Chondrocyte (in vitro differentiated cells): ENCODE data around the gene LIMD2. TPM values are rescaled to one million over a fixed set of nuclear protein-coding genes. Genes with fewer than 3 reads are reported as not detected.

Experiments used
- DNase-seq: peaks from one replicate; pipeline ENCODE4 v3.0.0; 2021; ENCODE audit warnings: mixed read lengths, low spot score
- H3K27ac Mint-ChIP-seq: one replicate; pipeline ENCODE4 v1.8.0; 2021; ENCODE audit warnings: mild to moderate bottlenecking, moderate library complexity, mixed read lengths; ENCODE audit not compliant: unreplicated experiment
- H3K27me3 Mint-ChIP-seq: 2 replicates; pipeline ENCODE4 v1.8.0; 2021; ENCODE audit warnings: low read depth, mixed read lengths
- H3K36me3 Mint-ChIP-seq: 2 replicates; pipeline ENCODE4 v1.8.0; 2021; ENCODE audit warnings: low read depth, mixed read lengths
- H3K4me1 Mint-ChIP-seq: 2 replicates; pipeline ENCODE4 v1.8.0; 2021; ENCODE audit warnings: low read depth, mild to moderate bottlenecking, mixed read lengths
- H3K4me3 Mint-ChIP-seq: one replicate; pipeline ENCODE4 v1.8.0; 2021; ENCODE audit warnings: mild to moderate bottlenecking, moderate library complexity, mixed read lengths; ENCODE audit not compliant: unreplicated experiment
- H3K9me3 Mint-ChIP-seq: 2 replicates; pipeline ENCODE4 v1.8.0; 2021; ENCODE audit warnings: low read depth, mixed read lengths
- total RNA-seq: library from RNA; stranded (reverse); gene quantifications from 3 replicates; pipeline ENCODE4 v1.2.1, GENCODE V29; 2021
- TF ChIP-seq, protein P1 (sequence below): fragments of 200-600 bp; sonication (generic); IDR thresholded peaks from 2 replicates; pipeline ENCODE4 v1.5.0; 2021; ENCODE audit warnings: antibody characterized with exemption, mild to moderate bottlenecking, moderate library complexity

Gene LIMD2
- total RNA-seq, 1 donor from 2014 or later = 32.2 TPM

DNA sequence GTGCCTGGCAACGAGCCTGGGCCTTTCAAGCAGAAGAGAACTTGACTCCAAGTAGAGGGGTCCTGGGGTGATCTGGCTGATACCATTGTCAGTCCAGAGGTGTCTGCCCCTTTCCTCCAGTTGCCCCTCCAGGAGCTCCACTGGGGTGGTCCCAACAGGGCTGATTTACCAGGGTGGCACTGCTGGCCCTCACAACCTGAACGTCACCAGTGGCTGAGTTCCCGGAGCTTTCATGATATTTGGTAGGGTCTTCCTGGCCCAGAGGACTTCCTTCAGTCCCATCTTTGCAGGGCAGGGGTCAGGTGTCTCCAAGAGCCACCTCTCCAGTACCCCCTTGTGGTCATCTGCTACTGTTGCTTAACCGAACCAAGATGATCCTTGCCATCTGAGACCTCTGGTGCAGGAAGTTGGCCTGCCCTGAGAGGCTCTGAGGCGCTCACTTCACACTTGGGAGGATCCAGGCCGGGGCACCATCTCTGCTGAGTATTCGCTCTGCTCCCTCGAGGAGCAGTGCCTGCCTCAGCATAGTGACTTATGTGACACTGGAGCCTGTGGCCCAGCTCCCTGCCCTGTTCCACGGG is 3.5 kb downstream of the LIMD2 start:
- H3K27ac Mint-ChIP-seq = no peak overlapping the region
- H3K4me3 Mint-ChIP-seq = no peak overlapping the region
- H3K27me3 Mint-ChIP-seq = no peaks in the 10 kb centered on the region
- H3K36me3 Mint-ChIP-seq = peaks cover 1% of the 10 kb centered on the region
- H3K9me3 Mint-ChIP-seq = no peaks in the 10 kb centered on the region
- TF ChIP-seq, protein P1, sequence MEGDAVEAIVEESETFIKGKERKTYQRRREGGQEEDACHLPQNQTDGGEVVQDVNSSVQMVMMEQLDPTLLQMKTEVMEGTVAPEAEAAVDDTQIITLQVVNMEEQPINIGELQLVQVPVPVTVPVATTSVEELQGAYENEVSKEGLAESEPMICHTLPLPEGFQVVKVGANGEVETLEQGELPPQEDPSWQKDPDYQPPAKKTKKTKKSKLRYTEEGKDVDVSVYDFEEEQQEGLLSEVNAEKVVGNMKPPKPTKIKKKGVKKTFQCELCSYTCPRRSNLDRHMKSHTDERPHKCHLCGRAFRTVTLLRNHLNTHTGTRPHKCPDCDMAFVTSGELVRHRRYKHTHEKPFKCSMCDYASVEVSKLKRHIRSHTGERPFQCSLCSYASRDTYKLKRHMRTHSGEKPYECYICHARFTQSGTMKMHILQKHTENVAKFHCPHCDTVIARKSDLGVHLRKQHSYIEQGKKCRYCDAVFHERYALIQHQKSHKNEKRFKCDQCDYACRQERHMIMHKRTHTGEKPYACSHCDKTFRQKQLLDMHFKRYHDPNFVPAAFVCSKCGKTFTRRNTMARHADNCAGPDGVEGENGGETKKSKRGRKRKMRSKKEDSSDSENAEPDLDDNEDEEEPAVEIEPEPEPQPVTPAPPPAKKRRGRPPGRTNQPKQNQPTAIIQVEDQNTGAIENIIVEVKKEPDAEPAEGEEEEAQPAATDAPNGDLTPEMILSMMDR = peak; percentile 70
- DNase-seq = no peak
- peaks cover 8% of the 10 kb centered on the region for H3K4me1 Mint-ChIP-seq

DNA sequence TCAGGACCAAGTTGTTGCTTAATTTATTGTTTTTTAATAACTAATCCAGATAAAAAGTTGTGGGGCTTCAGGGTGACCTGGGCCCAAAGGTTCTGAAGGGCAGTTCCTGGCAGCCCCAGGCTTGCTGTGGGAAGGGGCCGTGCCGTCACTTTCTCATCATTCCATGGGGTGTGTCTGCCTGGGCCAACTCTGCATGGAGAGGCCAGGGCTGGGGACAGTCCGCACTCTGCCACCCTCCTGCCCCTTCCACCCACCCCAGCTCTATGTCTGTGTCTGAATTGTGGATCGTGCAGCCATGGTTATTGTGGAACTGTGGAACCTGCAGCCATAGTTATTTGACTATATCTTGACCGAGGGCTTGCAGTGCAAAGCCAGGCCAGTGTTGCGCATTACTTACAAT is 4.0 kb downstream of the LIMD2 start:
- DNase-seq = no peak
- Mint-ChIP-seq H3K4me1 (peaks cover 3% of the 10 kb centered on the region), H3K36me3 (peaks cover 4% of the 10 kb centered on the region), H3K4me3 (no peak overlapping the region), H3K27me3 (no peaks in the 10 kb centered on the region), H3K27ac (no peak overlapping the region), H3K9me3 (no peaks in the 10 kb centered on the region)
- TF ChIP-seq, protein P1 = no peak

DNA sequence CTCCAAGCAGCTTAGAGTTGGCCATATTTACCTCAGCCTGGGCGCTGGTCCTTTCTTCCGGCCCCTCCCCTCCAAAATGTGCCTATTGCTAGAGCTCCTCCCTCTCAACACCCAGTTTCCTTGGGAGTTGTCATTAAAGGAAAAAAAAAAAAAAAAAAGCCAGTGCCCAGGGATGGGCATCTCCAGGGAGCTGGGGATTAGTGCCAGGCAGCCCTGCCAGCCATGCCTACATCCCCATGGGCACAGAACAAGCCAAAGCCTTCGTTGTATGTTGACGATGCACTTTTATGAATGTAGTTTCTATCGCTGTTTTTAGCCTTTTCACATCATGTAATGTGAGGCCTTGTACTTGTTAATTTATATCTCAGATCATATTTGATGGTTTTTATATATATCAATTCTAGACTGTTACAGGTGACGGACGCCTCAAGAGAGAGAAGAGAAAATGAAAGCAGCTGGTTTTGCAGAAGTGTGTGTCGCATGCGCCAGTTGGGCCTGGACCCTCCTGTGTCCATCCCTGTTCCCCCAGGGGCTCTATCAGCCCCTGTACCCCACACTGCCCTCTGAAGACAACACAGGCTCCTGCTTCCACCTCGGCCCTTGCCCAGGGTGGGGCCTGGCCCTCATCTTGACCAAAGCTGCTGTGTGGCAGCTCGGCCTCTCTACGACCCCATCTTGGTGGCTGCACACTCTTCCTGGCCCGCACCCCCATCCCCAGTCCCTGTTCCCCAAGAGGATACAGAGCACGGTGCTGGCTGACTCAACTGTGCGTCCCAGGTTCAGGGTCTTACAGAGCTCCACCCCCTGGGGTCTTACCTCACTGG is 4.8 kb downstream of the LIMD2 start:
- no peak overlapping the region for H3K4me3 Mint-ChIP-seq
- no peaks in the 10 kb centered on the region for H3K9me3 Mint-ChIP-seq
- no peak for DNase-seq
- TF ChIP-seq, protein P1 = no peak
- H3K27ac Mint-ChIP-seq = no peak overlapping the region
- no peaks in the 10 kb centered on the region for H3K27me3 Mint-ChIP-seq
- peaks cover 6% of the 10 kb centered on the region for H3K36me3 Mint-ChIP-seq
- H3K4me1 Mint-ChIP-seq = peaks cover 3% of the 10 kb centered on the region

DNA sequence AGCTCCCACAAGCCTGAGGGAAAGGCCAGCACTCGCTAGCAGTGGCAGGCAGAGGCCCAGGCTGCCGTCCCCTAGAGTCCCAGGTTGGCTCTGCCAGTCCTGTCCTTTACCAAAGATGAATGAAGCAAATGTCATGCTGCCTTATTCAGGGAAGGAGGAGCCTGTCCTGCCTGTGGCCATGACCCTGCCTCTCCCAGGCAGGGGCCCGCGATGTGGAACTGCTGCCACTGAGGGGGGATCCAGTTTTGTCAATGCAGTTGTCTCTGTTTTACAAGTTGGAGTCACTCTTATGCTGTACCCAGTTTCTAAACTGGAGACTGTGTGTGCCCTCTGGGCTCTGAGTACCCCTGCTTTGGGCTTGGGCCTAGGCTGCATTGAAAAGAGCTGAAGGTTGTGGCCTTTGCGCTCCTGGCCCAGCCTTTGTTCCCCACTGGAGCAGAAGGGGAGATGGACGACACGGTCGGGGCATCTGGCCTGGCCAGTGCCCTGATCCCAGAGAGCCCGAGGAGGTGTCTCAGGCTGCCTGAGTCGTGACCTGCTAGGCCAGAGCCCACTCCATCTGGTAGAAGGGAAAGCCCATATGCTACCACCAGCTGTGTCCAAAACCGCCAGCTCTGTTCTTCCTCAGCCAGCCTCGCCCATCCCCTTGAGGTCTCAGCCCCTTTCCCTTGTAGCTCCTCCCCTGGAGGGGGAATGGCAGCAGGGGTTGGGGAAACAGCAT is 5.5 kb downstream of the LIMD2 start:
- no peaks in the 10 kb centered on the region for H3K27me3 Mint-ChIP-seq
- H3K36me3 Mint-ChIP-seq = peaks cover 6% of the 10 kb centered on the region
- TF ChIP-seq, protein P1 = no peak
- no peak for DNase-seq
- no peaks in the 10 kb centered on the region for H3K9me3 Mint-ChIP-seq
- H3K27ac Mint-ChIP-seq = peak overlapping the region; percentile 32
- H3K4me3 Mint-ChIP-seq = no peak overlapping the region
- H3K4me1 Mint-ChIP-seq = peaks cover 3% of the 10 kb centered on the region

DNA sequence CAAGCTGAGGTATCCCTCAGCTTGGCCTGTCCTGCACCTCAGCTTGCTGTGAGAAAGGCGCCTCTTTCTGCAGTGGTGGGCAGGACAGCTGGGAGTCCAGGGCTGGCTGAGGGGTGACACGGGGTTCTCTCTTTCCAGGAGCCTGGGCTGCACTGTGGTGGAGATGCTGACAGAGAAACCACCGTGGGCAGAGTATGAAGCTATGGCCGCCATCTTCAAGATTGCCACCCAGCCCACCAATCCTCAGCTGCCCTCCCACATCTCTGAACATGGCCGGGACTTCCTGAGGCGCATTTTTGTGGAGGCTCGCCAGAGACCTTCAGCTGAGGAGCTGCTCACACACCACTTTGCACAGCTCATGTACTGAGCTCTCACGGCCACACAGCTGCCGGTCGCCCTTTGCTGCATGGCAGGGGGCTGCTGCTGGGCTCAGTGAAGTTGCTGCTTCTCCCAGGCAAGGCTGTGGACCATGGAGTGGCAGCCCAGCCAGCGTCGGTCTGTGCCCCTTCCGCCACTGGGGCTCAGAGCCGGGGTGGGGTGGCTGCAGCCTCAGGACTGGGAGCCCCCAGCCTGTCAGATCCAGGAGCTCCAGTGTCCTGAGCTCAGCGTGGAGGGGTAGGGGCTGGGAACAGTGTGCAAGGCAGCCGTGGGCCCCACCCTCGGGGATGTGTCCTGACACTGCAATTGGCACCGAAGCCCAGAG is 6.4 kb downstream of the LIMD2 start:
- TF ChIP-seq, protein P1 = no peak
- Mint-ChIP-seq H3K36me3 (peaks cover 9% of the 10 kb centered on the region), H3K27me3 (no peaks in the 10 kb centered on the region), H3K27ac (peak overlapping the region; percentile 32), H3K4me3 (no peak overlapping the region), H3K9me3 (no peaks in the 10 kb centered on the region), H3K4me1 (peaks cover 2% of the 10 kb centered on the region)
- DNase-seq = no peak
